ENCODE data around the gene KASH5. TPM values are rescaled to one million over a fixed set of nuclear protein-coding genes. Genes with fewer than 3 reads are reported as not detected.

Gene KASH5
- total RNA-seq, 1 donor = not detected

DNA sequence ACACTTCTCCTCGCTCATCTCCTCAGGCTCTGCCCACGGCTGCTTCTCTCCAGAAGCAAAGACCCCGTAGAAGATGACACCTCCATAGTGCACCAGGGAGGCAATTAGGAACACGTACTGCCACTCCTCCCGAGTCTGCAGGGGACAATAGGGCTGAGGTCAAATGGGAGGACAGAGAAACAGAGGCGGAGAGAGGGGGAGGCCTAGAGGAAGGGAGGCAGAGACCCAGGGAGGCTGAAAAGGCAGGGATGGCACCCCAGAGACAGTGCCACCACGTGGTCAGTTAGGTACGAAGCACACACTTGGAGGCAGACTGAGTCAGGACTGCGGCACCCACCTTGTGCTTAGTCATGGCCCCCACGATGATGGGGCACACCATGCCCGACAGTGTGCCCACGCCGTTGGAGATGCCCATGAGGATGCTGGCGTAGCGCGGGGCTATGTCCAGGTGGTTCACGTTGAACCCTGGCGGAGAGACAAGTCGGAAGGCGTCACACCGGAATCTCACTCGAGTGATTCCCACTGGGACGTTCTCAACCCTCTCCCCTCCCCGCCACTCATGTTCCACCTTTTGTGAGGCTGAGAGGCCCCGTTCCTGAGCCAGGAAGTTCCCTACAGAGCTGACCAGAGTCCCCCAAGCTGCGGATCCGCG is 42.8 kb downstream of the KASH5 start:
- Histone ChIP-seq H3K4me3 (ENCODE audit: low read length) (no peak overlapping the region), H3K4me1 (ENCODE audit: insufficient read depth, low read length) (peaks cover 29% of the 10 kb centered on the region), H3K27me3 (ENCODE audit: insufficient read depth, low read length) (peaks cover 91% of the 10 kb centered on the region), H3K9me3 (ENCODE audit: low read depth, low read length) (no peaks in the 10 kb centered on the region)

DNA sequence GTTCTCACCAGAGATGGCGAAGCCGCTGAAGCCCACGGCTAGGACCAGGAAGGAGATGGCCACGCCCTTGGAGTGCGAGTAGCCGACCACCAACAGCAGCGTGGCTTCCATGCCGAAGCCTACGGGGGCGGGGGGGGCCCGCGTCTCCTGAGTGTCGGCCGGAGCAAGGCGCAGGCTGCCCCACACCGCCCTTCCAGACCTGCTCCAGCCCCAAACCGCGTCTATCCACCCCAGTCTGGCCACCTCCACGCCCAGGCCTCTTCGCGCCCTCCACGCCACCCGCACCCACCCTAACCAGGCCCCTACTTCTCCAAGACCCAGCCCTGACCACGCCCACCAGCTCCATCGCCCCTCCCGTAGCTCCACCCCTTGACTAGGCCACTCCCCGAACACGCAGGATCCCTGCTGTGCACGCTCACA is 43.3 kb downstream of the KASH5 start:
- Histone ChIP-seq H3K4me3 (ENCODE audit: low read length) (no peak overlapping the region), H3K9me3 (ENCODE audit: low read depth, low read length) (no peaks in the 10 kb centered on the region), H3K4me1 (ENCODE audit: insufficient read depth, low read length) (peaks cover 26% of the 10 kb centered on the region), H3K27me3 (ENCODE audit: insufficient read depth, low read length) (peaks cover 91% of the 10 kb centered on the region)

DNA sequence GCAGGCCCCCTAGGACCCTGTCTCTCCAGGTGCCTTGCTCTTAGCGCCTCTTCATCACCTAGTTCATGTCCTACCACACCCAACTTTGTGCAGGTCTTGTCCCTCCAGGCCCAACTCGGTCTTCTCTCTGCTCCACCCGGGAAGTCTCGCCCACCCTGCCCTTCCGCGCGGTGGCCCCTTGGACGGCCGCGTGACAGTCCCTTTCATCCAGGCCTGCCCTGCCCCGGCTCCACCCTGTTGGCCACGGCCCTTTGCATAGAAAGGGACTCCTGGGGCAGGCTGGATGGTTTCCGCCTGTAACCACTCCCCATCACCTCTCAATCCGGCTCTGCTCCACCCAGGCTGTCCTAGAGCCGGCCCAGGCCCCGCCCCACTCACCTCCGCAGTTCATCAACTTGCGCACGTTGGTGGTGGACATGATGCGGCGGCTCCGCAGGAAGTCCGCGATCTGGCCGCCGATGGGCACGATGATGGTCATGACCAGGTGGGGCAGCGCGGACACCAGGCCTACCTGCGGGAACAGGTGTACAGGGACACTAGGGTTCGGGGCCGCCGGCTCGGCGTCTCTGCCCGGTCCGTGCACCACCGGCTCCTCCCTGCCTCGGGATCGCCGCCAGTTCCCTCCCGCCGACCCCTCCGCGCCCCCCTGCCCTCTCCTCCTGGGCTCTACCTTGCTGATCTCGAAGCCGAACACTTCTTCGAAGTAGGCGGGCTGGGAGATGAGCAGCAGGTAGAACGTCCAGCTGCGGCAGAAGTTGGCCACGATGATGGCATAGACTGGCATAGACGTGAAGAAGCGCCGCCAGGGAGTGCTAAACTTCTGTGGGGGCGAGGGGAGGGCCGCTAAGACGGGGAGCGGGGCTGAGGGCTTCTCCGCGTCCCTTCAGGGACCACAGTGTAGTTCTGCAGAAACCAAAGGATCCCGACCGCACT is 44.4 kb downstream of the KASH5 start:
- Histone ChIP-seq H3K9me3 (ENCODE audit: low read depth, low read length) (no peaks in the 10 kb centered on the region), H3K4me3 (ENCODE audit: low read length) (no peak overlapping the region), H3K27me3 (ENCODE audit: insufficient read depth, low read length) (peaks cover 90% of the 10 kb centered on the region), H3K4me1 (ENCODE audit: insufficient read depth, low read length) (peaks cover 30% of the 10 kb centered on the region)

DNA sequence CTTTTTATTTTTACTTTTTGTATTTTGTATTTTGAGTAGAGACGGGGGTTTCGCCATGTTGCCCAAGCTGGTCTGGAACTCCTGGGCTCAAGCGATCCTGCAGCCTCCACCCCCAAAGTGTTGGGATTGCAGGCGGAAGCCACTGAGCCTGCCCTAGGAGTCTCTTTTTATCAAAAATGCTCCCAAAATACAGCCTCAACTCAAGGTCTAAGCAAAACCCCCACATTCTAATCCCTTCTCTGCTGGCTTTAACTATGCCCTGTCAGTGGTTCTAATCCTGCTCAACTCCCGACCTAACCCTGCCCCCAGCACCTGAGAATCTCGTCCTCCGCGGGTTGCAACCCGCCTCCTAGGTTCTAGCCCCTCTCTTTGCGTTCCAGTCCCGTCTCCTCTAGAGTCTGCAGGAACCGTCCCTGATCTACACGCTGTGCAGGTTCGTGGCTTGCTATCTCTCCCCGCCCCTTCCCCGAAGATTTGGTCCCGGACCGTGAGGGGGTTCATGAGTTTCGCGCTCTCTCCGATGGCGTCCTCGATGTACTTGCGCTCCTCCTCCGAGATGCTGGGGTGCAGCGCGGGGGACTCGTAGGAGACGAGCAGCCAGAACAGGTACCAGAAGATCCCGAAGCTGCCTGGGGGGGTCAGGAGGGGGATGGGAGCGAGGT is 45.3 kb downstream of the KASH5 start:
- Histone ChIP-seq H3K4me3 (ENCODE audit: low read length) (no peak overlapping the region), H3K9me3 (ENCODE audit: low read depth, low read length) (no peaks in the 10 kb centered on the region), H3K4me1 (ENCODE audit: insufficient read depth, low read length) (peaks cover 23% of the 10 kb centered on the region), H3K27me3 (ENCODE audit: insufficient read depth, low read length) (peaks cover 93% of the 10 kb centered on the region)

DNA sequence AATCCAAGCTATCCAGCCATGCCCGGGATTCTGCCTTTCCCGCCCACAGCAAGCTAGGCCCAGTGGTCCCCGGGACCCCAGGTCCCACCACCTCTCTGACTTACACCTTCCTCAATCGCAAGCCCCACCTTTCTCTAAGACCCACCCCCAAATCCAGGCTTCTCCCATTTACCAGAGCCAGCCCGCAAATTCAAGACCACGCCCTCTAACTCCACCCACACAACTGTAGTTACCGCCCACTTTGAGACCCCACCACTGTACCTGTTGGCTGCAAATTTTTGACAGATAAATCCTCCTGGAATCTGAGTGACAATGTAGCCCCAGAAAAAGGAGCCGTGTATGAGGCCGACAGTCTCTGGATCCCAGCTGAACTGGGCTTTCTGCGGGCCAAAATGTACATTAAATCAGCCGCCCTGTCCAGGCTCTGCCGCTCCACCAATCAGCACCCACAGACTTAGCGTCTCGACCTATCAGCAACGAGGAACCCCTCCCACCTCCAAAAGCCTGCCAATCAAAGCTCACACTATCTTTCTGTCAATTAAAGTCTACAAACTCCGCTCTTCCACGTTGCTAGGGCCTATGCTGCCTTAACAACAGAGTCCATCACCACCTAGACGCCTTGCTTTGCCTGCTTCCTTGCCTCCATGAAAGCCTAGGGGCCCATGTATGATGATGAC is 47.0 kb downstream of the KASH5 start:
- H3K9me3 ChIP-seq (ENCODE audit: low read depth, low read length) = no peaks in the 10 kb centered on the region
- peaks cover 20% of the 10 kb centered on the region for H3K4me1 ChIP-seq (ENCODE audit: insufficient read depth, low read length)
- H3K4me3 ChIP-seq (ENCODE audit: low read length) = no peak overlapping the region
- H3K27me3 ChIP-seq (ENCODE audit: insufficient read depth, low read length) = peaks cover 94% of the 10 kb centered on the region

DNA sequence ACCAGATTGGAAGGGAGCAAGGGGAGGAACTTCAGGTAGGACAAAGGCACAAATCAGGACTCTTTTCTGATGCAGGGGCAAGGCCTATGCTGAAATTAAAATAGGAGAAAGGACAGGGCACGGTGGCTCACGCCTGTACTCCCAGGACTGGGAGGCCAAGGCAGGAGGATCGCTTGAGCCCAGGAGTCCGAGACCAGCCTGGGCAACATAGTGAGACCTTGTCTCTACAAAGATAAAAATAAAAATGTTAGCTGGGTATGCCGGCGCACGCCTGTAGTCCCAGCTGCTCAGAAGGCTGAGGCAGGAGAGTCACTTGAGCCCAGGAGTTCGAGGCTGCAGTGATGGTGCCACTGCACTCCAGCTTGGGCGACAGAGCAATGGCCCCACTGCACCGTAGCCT is 47.6 kb downstream of the KASH5 start:
- Histone ChIP-seq H3K9me3 (ENCODE audit: low read depth, low read length) (no peaks in the 10 kb centered on the region), H3K4me3 (ENCODE audit: low read length) (no peak overlapping the region), H3K27me3 (ENCODE audit: insufficient read depth, low read length) (peaks cover 97% of the 10 kb centered on the region), H3K4me1 (ENCODE audit: insufficient read depth, low read length) (peaks cover 20% of the 10 kb centered on the region)

DNA sequence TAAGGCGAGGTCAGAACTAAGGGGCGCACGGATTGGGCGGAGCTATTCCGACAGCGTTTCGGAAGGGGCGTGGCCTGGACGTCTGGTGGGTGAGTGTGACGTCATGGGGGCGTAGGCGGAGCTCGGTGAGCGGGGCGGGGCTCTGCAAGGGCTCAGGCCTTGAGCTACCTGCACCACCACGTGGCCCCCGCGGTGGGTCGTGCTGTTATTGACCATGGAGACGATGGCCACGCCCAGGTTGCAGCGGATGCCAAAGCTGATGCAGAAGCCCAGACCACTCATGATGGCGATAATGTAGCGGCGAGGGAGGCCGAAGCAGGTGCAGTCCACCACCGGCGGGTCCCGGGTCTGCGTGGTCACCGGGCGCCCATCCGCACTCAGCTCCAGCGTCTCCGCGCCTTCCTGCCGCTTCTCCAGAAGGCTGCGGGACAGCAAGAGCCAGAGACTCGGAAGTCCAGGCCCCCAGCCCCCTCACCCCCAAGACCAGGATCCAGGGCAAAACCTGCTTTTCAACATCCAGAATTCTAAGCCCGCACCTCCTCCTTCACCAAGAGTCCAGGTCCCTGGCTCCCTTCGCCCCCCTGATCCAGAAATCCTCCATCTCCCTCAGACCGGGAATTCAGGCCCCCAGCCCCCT is 48.5 kb downstream of the KASH5 start:
- H3K27me3 ChIP-seq (ENCODE audit: insufficient read depth, low read length) = peaks cover 95% of the 10 kb centered on the region
- H3K4me3 ChIP-seq (ENCODE audit: low read length) = no peak overlapping the region
- H3K9me3 ChIP-seq (ENCODE audit: low read depth, low read length) = no peaks in the 10 kb centered on the region
- H3K4me1 ChIP-seq (ENCODE audit: insufficient read depth, low read length) = peaks cover 21% of the 10 kb centered on the region

DNA sequence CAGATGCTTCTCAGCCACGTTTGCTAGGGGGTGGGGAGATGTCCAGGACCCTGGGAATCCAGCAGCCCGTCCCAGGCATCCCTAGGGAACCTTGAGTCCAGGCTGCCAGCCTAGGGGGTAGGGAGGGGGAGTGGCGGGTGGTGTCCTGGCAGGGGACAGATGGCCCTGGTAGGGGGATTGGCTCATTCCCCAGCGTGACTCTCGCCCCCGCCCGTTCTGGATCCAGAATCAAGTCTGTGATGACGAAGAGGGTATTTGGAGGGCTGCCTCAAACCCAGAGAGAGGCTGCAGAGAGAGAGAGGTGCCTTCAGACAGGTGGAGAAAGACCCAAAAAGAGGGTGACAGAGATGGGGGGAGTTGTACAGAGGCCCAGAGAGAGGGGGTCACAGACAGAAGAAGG is 49.2 kb downstream of the KASH5 start:
- peaks cover 95% of the 10 kb centered on the region for H3K27me3 ChIP-seq (ENCODE audit: insufficient read depth, low read length)
- H3K4me3 ChIP-seq (ENCODE audit: low read length) = no peak overlapping the region
- H3K9me3 ChIP-seq (ENCODE audit: low read depth, low read length) = no peaks in the 10 kb centered on the region
- H3K4me1 ChIP-seq (ENCODE audit: insufficient read depth, low read length) = peaks cover 24% of the 10 kb centered on the region

DNA sequence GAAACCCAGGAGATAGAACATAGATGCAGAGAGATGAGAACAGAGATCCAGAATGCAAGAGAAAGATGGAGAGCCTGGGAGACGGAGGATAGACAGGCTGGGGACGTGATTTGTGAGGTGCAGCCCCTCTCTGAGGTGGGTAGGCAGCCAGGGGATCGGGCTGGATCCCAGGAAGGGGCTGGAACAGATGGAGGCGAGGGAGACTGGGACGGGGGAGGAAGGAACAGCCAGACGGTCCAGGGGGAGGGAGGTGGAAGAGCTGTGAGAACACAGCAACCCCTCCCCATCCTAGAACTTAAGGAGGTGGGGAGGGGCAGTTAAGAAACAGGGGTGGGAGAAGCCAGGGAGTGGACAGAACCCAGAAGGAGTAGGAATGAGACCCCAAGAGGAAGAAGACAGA is 50.2 kb downstream of the KASH5 start:
- H3K4me3 ChIP-seq (ENCODE audit: low read length) = no peak overlapping the region
- H3K9me3 ChIP-seq (ENCODE audit: low read depth, low read length) = no peaks in the 10 kb centered on the region
- peaks cover 26% of the 10 kb centered on the region for H3K4me1 ChIP-seq (ENCODE audit: insufficient read depth, low read length)
- H3K27me3 ChIP-seq (ENCODE audit: insufficient read depth, low read length) = peaks cover 87% of the 10 kb centered on the region

DNA sequence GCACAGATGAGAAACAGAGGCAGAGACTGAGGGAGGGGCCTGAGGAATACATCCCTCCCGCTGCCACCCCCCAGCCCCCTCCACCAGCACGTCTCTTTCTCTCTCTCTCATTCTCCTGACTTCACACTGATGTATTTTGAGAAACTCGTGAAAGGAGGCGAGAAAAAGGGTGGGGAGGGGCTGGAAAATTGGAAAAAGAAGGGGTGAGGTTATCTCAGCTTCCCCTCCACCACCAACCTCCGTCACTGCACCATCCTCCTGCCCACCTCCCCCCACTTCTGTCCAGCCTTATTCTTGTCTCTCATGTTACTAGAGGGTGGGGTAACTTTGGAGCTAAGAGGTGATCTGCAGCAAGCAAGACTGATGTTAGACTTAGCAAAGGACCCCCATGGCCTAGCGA is 51.8 kb downstream of the KASH5 start:
- Histone ChIP-seq H3K4me3 (ENCODE audit: low read length) (no peak overlapping the region), H3K4me1 (ENCODE audit: insufficient read depth, low read length) (peaks cover 34% of the 10 kb centered on the region), H3K9me3 (ENCODE audit: low read depth, low read length) (no peaks in the 10 kb centered on the region), H3K27me3 (ENCODE audit: insufficient read depth, low read length) (peaks cover 73% of the 10 kb centered on the region)

DNA sequence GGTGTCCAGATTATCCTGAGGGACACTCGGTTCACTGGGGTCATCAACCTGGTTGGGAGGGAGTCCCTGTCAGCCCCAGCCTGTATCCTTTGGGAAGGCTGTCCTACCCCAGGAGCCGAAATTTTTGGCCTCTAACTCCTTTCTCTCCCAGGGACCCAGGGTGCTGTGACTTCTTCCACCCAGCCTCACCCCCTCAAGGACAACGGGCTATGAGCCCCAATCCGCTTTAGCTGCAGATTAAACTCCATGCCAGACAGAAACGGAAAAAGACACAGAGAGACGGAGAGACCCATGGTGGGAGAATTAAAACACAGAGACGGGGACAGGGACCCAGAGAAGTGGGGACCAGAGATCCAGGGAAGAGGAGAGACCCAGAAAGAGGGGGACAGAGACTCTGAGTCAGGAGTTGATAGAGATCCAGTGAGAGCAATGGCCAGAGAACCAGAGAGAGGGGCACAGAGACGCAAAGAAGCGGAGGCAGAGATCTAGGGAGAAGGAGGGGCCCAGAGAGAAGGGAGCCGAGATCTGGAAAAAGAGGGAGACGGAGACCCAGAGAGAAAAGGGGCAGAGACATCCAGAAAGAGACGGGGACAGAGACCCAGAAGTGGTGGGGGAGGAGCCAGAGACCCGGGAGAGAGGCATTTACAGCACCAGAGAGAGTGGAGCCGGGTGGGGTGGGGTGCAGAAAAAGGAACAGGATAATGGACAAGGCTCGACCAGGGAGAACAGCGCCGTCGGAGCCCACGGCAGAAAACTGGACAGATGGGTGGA is 52.6 kb downstream of the KASH5 start:
- Histone ChIP-seq H3K4me1 (ENCODE audit: insufficient read depth, low read length) (peaks cover 42% of the 10 kb centered on the region), H3K27me3 (ENCODE audit: insufficient read depth, low read length) (peaks cover 65% of the 10 kb centered on the region), H3K4me3 (ENCODE audit: low read length) (no peak overlapping the region), H3K9me3 (ENCODE audit: low read depth, low read length) (no peaks in the 10 kb centered on the region)

DNA sequence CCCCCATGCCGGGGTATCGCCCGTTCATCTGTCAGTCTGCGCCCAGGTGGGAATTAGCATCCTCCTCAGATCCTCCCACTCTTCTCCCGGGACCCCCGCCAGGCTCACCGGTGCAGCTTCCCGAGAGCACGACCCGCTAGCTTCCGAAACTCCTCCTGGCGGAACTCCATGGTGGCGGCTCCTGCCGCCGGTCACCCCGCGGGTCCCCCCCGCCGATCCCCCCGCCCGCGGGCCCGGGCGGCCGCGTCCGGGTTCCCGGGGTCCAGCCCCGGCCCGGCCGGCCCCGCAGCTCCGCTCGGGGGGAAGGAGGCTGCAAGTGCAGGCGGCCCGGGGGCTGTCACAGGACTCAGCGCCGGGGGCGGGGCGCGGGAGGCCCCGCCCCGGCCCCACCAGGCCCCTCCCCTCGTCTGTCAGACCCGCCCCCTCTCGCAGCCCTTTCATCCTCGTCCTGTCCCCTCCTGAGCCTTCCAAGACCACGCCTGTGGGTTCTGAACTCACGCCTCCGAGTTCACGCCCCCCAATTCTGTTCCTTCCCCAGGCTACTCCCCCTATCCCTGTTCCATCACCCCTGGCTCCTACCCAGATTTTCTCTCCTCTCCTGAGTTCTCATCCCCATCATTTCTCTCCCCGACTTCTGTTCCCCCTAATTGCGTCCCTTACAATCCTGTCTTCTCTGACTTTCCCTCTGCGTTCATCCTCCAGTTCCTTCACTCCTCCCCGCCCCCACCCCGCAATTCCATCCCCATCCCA is 53.3 kb downstream of the KASH5 start, which contains the start of gene SLC17A7:
SLC17A7 (minus strand) TSS at position 318 of the 750 bp plus-strand sequence; CDS start at position 170, 148 bp downstream.
- Histone ChIP-seq H3K4me1 (ENCODE audit: insufficient read depth, low read length) (peaks cover 42% of the 10 kb centered on the region), H3K9me3 (ENCODE audit: low read depth, low read length) (no peaks in the 10 kb centered on the region), H3K4me3 (ENCODE audit: low read length) (no peak within 1 kb of the TSS), H3K27me3 (ENCODE audit: insufficient read depth, low read length) (peaks cover 57% of the 10 kb centered on the region)

DNA sequence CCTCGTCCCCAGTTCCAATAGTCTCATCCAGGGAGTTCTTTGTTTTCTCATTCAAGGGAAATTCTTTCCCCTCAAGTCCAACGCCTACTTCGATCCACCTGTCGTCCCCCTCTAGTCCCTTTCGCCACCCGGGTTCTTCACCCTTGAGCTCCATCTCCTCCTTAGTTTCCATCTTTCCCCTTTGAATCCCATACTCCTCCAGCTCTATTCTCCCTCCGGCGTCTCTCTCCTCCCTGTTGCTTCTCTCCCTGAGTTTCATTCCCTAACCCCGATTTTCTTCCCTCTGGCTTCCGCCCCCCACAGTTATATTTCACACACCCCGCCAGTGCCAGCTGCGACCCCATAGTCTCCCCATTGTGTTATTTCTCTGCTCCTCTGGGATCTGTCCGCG is 53.9 kb downstream of the KASH5 start:
- H3K4me1 ChIP-seq (ENCODE audit: insufficient read depth, low read length) = peaks cover 38% of the 10 kb centered on the region
- H3K9me3 ChIP-seq (ENCODE audit: low read depth, low read length) = no peaks in the 10 kb centered on the region
- peaks cover 52% of the 10 kb centered on the region for H3K27me3 ChIP-seq (ENCODE audit: insufficient read depth, low read length)
- H3K4me3 ChIP-seq (ENCODE audit: low read length) = no peak overlapping the region
